Lung (tissue), 12 donors: ENCODE data around the gene HSF5. TPM values are rescaled to one million over a fixed set of nuclear protein-coding genes. Genes with fewer than 3 reads are reported as not detected.

Experiments
- ATAC-seq: fragments of 200-7000 bp; cut with Tn5 transposase; one replicate; pipeline ENCODE4 v1.9.1; 2020; ENCODE audit warnings: moderate number of reproducible peaks; ENCODE audit not compliant: insufficient read depth, low FRiP score
- DNase-seq, 3 donors: peaks; one replicate each; pipeline ENCODE4 v3.0.0-alpha.2; 2013 to 2017
- H3K27ac ChIP-seq, 2 donors: one replicate each; pipeline ENCODE4 v1.5.1; 2013; ENCODE audit warnings: mild to moderate bottlenecking in 2 of 2, moderate library complexity in 2 of 2, control low read depth in 1 of 2, inconsistent platforms in 1 of 2, low read depth in 1 of 2, low read length in 1 of 2
- H3K27me3 ChIP-seq, 3 donors: one replicate each; pipeline ENCODE4 v1.5.1; 2013; ENCODE audit warnings: low read length in 2 of 3; ENCODE audit not compliant: control insufficient read depth in 3 of 3, insufficient read depth in 3 of 3
- H3K36me3 ChIP-seq, 4 donors: one replicate each; pipeline ENCODE4 v1.5.1; 2013; ENCODE audit warnings: low read length in 4 of 4, mild to moderate bottlenecking in 1 of 4, moderate library complexity in 1 of 4; ENCODE audit not compliant: control insufficient read depth in 4 of 4, insufficient read depth in 4 of 4
- H3K4me1 ChIP-seq, 5 donors: one replicate each; pipeline ENCODE4 v1.5.1; 2013; ENCODE audit warnings: low read length in 5 of 5, mild to moderate bottlenecking in 2 of 5, moderate library complexity in 1 of 5; ENCODE audit not compliant: control insufficient read depth in 5 of 5, insufficient read depth in 5 of 5
- H3K4me3 ChIP-seq: one replicate; pipeline ENCODE4 v1.5.1; 2013; ENCODE audit warnings: mild to moderate bottlenecking, control low read depth, moderate library complexity
- H3K9ac ChIP-seq, 2 donors: one replicate each; pipeline ENCODE4 v1.5.1; 2013; ENCODE audit warnings: low read length in 2 of 2, control low read depth in 1 of 2; ENCODE audit not compliant: insufficient read depth in 1 of 2
- H3K9me3 ChIP-seq, 4 donors: one replicate each; pipeline ENCODE4 v1.5.1; 2013; ENCODE audit warnings: low read length in 3 of 4, mild to moderate bottlenecking in 1 of 4, moderate library complexity in 1 of 4; ENCODE audit not compliant: control insufficient read depth in 4 of 4, insufficient read depth in 3 of 4
- WGBS, 2 donors: extraction: QIAGEN DNeasy Blood & Tissue Kit; methylation state at CpG; one replicate each; pipeline ENCODE4 v1.1.7; 2013; 5-methylcytosine and 5-hydroxymethylcytosine counted together
- polyA plus RNA-seq, 2 donors: library from polyadenylated mRNA; stranded (reverse); fragments of 200-250 nt; gene quantifications; one replicate each; pipeline ENCODE4 v1.2.1, GENCODE V29; 2013
- total RNA-seq, 2 donors: library from RNA; depleted of rRNA in 1 of 2; stranded (reverse); fragments of >200 nt in 1 of 2; gene quantifications; one replicate each; pipeline ENCODE4 v1.2.1, GENCODE V29; 2014 to 2021
- TF ChIP-seq, protein P1 (sequence below): IDR thresholded peaks from 2 replicates; pipeline ENCODE4 v1.5.1; 2012; ENCODE audit warnings: mild to moderate bottlenecking; ENCODE audit errors: control extremely low read depth, extremely low read depth
- donor health status: control.
- donor health status: control.
- donor health status: Bipolar disorder and iron deficiency.
- donor health status: healthy.
- donor health status: DM: yes; HTN: yes; CAD: no.

HSF5 gene
- total and polyA plus RNA-seq, 4 donors = 0.02 to 0.17 (median 0.08) TPM

DNA sequence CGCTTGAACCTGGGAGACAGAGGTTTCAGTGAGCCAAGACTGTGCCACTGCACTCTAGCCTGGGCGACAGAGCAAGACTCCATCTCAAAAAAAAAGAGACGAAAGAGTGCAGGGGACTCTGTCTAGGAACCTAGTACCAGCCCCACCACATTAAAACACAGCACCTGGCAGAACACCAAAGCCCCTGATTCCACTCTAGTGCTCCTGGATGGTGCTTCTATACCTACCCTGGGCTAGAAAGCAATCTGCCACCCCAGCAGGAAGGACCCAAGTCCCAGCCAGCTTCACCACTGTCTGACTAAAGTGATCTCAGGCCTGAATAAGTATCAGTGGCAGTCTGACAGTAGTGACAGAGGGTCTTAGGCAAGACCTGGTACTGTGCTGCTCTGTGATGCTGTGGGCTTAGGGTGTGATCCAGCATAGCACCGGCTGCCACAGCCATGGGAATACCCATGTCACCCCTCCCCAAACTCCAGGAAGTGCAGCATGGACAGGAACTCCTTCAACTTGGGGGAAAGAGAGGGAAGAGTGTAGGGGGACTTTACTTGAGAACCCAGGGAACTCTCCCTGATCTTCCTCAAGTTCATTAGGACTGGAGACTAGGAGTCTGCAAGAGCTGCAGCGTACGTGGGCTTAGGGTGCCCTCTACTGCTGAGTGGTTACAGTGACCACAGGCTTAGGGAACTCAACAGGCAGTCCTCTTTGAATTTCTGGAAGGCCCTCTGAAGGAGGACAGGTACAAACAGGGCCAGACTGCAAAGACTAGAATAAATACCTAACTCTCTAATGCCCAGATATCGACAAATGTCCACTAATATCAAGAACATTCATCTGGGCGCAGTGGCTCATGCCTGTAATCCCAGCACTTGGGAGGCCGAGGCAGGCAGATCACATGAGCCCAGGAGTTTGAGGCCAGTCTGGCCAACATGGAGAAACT lies 40.9 kb downstream of the HSF5 start:
- Histone ChIP-seq H3K9ac (no peak overlapping the region), H3K27ac (no peak overlapping the region), H3K4me3 (no peak overlapping the region), H3K9me3 (peaks cover 0 to 4% (median 0%) of the 10 kb centered on the region in 4 donors), H3K4me1 (no peaks in the 10 kb centered on the region), H3K27me3 (no peaks in the 10 kb centered on the region), H3K36me3 (no peaks in the 10 kb centered on the region)
- DNase-seq (peak; percentile 82), ATAC-seq (peak; percentile 66)
- 78 to 86% methylated on average over 9 of the region's 9 CpGs for WGBS, 2 donors
- TF ChIP-seq, protein P1, sequence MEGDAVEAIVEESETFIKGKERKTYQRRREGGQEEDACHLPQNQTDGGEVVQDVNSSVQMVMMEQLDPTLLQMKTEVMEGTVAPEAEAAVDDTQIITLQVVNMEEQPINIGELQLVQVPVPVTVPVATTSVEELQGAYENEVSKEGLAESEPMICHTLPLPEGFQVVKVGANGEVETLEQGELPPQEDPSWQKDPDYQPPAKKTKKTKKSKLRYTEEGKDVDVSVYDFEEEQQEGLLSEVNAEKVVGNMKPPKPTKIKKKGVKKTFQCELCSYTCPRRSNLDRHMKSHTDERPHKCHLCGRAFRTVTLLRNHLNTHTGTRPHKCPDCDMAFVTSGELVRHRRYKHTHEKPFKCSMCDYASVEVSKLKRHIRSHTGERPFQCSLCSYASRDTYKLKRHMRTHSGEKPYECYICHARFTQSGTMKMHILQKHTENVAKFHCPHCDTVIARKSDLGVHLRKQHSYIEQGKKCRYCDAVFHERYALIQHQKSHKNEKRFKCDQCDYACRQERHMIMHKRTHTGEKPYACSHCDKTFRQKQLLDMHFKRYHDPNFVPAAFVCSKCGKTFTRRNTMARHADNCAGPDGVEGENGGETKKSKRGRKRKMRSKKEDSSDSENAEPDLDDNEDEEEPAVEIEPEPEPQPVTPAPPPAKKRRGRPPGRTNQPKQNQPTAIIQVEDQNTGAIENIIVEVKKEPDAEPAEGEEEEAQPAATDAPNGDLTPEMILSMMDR = peak; percentile 74

DNA sequence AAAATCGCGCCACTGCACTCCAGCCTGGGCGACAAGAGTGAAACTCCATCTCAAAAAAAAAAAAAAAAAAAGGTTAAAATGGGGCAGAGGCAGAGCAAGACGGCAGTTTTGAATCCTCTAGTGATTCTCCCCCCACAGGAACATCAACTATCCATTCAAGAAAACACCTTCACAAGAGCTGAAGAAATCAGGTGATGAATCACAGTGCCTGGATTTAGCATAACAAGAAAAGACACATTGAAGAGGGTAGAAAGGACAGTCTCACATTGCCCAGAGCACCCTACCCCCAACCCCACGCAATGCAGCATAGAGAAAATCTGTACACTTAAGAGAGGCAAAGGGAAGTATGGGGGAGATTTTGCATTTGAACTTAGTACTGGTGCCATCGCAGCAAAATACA lies 42.1 kb downstream of the HSF5 start:
- ATAC-seq (no peak), DNase-seq (no peak)
- Histone ChIP-seq H3K4me1 (no peaks in the 10 kb centered on the region), H3K36me3 (no peaks in the 10 kb centered on the region), H3K27ac (no peak overlapping the region), H3K9ac (no peak overlapping the region), H3K27me3 (no peaks in the 10 kb centered on the region), H3K9me3 (peaks cover 0 to 4% (median 0%) of the 10 kb centered on the region in 4 donors), H3K4me3 (no peak overlapping the region)
- 90 to 95% methylated on average over 5 to 6 of the region's 6 CpGs for WGBS, 2 donors
- TF ChIP-seq, protein P1 = no peak

DNA sequence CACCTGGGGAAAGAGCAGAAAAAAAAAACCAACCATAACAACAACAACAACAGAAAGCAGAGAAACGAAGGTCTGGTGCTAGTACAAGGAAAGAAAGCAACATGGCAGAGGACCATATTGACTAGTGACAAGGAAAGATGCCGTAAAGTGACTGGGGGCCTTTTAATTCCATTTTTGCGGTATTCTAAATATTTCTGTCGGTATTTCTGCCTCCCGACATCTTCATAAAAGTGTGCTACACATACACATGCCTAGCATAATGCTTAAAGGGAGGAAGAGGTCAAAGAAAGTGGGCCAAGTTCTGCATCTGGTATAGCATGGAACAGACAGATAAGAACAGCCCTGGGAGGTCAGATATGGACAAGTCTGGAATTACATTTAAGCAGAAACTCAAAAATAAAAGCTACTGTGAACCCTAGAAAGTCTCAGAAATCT lies 51.4 kb downstream of the HSF5 start:
- DNase-seq (peak in 1 of 3 donors; percentile 2), ATAC-seq (no peak)
- no peak overlapping the region for H3K27ac ChIP-seq
- peaks cover 0 to 5% (median 0%) of the 10 kb centered on the region in 3 donors for H3K27me3 ChIP-seq
- no peak overlapping the region for H3K4me3 ChIP-seq
- H3K36me3 ChIP-seq = no peaks in the 10 kb centered on the region
- TF ChIP-seq, protein P1 = no peak
- H3K9me3 ChIP-seq = no peaks in the 10 kb centered on the region
- H3K9ac ChIP-seq = no peak overlapping the region
- H3K4me1 ChIP-seq = no peaks in the 10 kb centered on the region
- 69% methylated on average over 5 of the region's 5 CpGs for WGBS, 2 donors
